ENCODE results near the gene NECAP2.
"Not testable (repeated sequence)": the region's sequence is repeated elsewhere in the genome, so short reads cannot be mapped to it uniquely, and the experiment has no call there.

Gene NECAP2

GRCh38 chr1:16430606-16431005 is 9.9 kb upstream of the NECAP2 start:
- DNase-seq (ENCODE audit: low read depth), result peak; percentile 28

- DNase-seq (ENCODE audit: low read depth), result no peak
Measured at GRCh38 chr1:16433030-16433429, 7.5 kb upstream of the NECAP2 start.

GRCh38 chr1:16434007-16434406 is 6.5 kb upstream of the NECAP2 start:
- no peak for DNase-seq (ENCODE audit: low read depth)

DNA sequence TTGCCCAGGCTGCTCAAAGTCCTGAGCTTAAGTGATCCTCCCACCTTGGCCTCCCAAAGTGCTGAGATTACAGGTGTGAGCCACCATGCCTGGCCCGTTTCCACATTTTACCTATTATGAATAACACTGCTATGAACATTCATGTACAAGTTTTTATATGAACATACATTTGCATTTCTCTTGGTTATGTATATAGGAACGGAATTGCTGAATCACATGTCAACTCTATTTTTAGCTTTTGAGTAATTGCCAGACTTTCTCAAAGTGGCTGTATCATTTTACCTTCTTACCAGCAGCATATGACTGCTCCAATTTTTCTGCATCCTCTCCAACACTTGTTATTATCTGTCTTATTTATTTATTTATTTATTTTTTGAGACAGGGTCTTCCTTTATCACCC is 6.0 kb upstream of the NECAP2 start:
- no peak for DNase-seq (ENCODE audit: low read depth)

DNA sequence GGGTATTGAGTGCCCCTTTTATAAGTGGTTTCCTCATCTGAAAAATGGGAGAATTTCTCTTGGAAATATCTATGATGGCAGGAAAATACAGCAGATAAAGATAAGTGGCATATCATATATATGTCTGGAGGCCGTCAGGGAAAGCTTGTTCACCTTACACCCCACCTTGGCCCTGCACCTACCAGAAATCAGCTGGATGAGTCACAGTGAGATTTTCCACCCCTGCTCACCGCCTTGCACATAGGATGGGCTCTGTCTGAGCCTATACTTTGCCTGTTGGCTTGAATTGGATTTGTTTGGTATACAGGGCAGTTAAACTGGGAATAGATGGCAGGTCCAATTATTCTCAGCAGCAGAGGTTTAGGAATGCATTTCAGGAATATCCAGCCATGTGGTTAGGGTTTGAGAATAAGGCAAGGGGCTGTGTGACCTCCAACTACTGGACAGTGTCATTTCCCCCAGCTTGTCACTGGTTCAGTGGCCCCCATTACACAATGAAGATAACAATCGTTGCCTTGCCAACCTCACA is 3.5 kb upstream of the NECAP2 start, which contains the start of gene SPATA21:
TSS of gene SPATA21 (minus strand) at position 479 of the 529 bp plus-strand sequence. CDS start 6,053 bp downstream, outside the sequence.
- DNase-seq (ENCODE audit: low read depth), result no peak

GRCh38 chr1:16438516-16438915 is 2.0 kb upstream of the NECAP2 start:
- DNase-seq (ENCODE audit: low read depth), result no peak

- no peak for DNase-seq (ENCODE audit: low read depth)
Measured at GRCh38 chr1:16438924-16439323, 1.6 kb upstream of the NECAP2 start.

GRCh38 chr1:16440131-16440469 is 424 bp upstream of the NECAP2 start:
- no peak for DNase-seq (ENCODE audit: low read depth)

DNA sequence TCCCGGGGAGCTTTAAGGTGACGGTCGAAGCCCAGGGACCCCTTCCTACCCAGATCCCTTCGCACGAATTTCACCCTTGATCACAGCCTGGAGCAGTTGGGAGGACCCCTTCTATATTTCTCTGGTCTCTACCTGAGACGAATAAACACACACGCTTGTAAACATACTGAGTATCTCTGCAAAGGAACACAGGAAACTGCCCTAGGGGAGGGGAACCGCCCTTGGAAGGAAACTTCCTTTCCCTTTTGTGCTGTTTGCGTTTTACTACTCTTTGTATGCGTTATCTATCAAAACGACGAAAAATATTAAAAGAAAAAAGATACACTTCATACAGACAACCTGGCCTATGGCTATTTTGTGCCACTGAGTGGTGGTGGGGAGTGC is 750 bp downstream of the NECAP2 start:
- peak; percentile 51 for DNase-seq (ENCODE audit: low read depth)

GRCh38 chr1:16442265-16442664 is 1.7 kb downstream of the NECAP2 start:
- no peak for DNase-seq (ENCODE audit: low read depth)

DNA sequence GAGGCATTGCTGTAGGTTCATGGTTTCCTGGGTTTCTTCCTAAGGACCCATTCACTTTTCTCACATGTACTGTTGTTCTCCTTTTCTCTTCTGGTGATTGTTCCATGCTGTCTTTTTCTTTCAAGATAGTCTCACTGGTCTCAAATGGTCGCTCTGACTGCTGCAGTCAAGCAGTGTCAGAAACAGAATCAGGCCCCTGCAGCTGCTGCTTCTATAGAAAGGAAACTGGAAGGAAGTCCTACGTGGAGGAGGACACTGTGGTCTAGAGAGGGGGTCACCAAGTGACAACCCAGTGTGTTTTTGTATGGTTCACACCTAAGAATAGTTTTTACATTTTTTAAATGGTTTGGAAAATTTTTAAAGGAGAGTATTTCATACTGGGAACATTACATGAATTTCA is 2.4 kb downstream of the NECAP2 start:
- DNase-seq (ENCODE audit: low read depth), result no peak

GRCh38 chr1:16443975-16444770 is 3.6 kb downstream of the NECAP2 start:
- no peak for DNase-seq (ENCODE audit: low read depth)

GRCh38 chr1:16445052-16445451 is 4.5 kb downstream of the NECAP2 start:
- DNase-seq (ENCODE audit: low read depth), result no peak

GRCh38 chr1:16446116-16446515 is 5.6 kb downstream of the NECAP2 start:
- no peak for DNase-seq (ENCODE audit: low read depth)

DNA sequence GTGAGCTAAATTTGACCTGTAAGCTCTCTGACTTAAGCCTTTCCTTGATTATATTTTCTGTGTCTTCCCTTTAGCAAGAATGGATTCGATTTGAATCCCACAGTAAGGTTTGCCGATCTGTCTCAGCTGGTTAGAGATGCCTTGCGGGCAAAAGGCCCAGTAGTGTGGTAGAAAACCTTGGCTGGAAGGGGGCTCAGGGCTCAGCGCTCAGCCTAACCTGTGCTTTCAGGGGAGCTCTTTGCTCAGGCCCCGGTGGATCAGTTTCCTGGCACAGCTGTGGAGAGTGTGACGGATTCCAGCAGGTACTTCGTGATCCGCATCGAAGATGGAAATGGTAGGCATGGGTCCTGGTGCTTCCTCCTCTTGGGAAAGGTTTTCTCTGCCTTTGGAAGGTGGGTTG is 7.1 kb downstream of the NECAP2 start:
- no peak for DNase-seq (ENCODE audit: low read depth)

- no peak for DNase-seq (ENCODE audit: low read depth)
Measured at GRCh38 chr1:16449065-16449464, 8.5 kb downstream of the NECAP2 start.

DNA sequence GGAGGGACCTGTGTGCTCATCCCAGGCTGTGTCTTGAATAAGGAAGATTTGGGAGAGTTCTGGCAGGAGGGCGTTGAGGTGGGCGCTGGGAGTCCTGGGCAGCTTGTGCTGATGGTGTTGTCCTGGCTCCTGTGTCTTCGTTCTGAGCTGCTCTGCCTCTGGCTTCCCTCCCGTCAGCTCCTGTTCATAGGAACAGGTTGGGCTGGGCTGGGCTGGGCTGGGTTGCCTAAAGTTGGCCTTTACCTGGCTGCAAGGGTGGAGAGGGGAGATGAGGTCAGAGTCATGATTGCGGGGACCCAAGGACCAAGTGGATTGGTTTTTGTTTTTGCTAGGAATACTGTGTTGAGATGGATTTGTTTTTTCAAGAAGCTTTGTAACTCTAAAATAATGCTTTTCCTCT is 9.1 kb downstream of the NECAP2 start:
- no peak for DNase-seq (ENCODE audit: low read depth)

GRCh38 chr1:16450863-16451481 is 10.4 kb downstream of the NECAP2 start:
- DNase-seq (ENCODE audit: low read depth), result no peak

DNA sequence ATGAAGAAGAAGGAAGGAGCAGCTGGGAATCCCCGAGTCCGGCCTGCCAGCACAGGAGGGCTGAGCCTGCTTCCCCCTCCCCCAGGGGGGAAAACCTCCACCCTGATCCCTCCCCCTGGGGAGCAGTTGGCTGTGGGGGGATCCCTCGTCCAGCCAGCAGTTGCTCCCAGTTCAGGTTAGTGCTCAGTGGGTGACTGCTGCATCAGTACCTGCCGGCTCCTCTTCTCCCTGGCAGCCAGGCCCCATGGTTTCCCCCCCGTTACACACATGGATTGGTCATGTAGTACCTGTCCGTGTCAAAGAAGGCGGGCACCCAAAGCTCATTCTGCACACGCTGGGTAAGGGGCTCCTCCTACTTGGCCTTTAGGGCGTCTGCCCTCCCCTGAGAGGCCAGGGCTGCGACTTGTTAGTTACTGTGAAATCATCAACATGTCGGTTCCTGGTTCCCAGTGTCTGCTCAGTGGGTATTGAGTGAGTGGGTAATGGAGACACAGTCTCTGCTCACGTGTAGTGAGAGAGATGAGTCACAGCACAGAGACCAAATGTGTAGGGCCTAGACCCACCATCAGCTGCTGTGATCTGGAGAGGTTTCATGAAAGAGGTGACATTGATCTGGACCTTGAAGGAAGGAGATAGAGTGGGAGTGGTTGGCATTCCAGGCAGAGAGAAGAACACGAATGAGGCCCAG is 11.5 kb downstream of the NECAP2 start:
- no peak for DNase-seq (ENCODE audit: low read depth)

DNA sequence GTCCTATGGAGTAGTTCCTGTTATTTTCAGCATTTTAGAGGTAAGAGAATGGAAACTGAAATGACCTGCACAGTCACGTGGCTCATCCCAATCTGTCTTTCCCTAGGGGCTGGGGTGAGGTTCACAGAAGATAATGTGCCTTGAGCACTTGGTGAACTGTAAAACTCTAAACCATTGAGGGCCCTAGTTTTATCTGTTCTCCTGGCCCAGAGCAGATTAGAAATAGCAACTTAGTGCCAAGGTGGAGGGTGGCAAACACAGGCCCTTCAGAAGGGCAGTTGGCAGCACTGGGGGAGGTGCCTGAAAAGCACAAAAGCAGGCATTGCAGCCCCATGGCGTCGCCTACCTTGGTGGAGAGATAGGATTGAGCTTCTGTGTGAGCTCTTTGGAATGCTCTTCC is 14.4 kb downstream of the NECAP2 start:
- DNase-seq (ENCODE audit: low read depth), result not testable (repeated sequence)

- not testable (repeated sequence) for DNase-seq (ENCODE audit: low read depth)
Measured at GRCh38 chr1:16456151-16456550, 15.6 kb downstream of the NECAP2 start.

DNA sequence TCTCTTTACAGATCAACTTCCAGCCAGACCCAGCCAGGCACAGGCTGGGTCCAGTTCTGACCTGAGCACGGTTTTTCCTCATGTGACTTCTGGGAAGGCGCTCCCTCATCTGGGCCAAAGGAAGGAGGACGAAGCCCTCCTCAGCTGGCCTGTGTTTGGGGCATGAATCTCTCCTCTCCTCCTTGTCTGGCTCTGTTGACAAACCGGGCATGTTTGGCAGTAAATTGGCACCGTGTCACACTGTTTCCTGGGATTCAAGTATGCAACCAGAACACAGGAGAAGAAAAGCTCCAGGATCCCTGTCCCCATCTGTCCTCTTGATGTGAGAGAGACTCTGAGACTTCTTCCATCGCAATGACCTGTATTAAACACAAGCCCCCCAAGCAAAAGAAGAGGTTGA is 18.3 kb downstream of the NECAP2 start:
- DNase-seq (ENCODE audit: low read depth), result no peak

- no peak for DNase-seq (ENCODE audit: low read depth)
Measured at GRCh38 chr1:16459352-16459925, 18.9 kb downstream of the NECAP2 start.
